ENCODE data around the gene TRAPPC12.
A peak's percentile ranks its signal among the peaks of the same experiment; 100 is the strongest.

Gene TRAPPC12

GRCh38 chr2:3404349-3404894 is 24.9 kb downstream of the TRAPPC12 start:
- H3K4me1 Mint-ChIP-seq (ENCODE audit: low read depth in 2 of 2) = peaks cover 18 to 36% of the 10 kb centered on the region in 2 donors
- peaks cover 51% of the 10 kb centered on the region for H3K36me3 Mint-ChIP-seq (ENCODE audit: insufficient read depth)
- H3K4me3 Mint-ChIP-seq = no peak overlapping the region
- peak overlapping the region; percentile 3 to 77 for H3K27ac Mint-ChIP-seq
- H3K27me3 Mint-ChIP-seq = no peaks in the 10 kb centered on the region
- no peak for ATAC-seq (replicated peaks)
- H3K9me3 Mint-ChIP-seq = no peaks in the 10 kb centered on the region
- DNase-seq = no peak

GRCh38 chr2:3405307-3405706 is 25.8 kb downstream of the TRAPPC12 start:
- H3K27me3 Mint-ChIP-seq = no peaks in the 10 kb centered on the region
- H3K27ac Mint-ChIP-seq = no peak overlapping the region
- peaks cover 18 to 40% of the 10 kb centered on the region in 2 donors for H3K4me1 Mint-ChIP-seq (ENCODE audit: low read depth in 2 of 2)
- DNase-seq (no peak), ATAC-seq (replicated peaks) (no peak)
- peaks cover 51% of the 10 kb centered on the region for H3K36me3 Mint-ChIP-seq (ENCODE audit: insufficient read depth)
- H3K9me3 Mint-ChIP-seq = no peaks in the 10 kb centered on the region
- no peak overlapping the region for H3K4me3 Mint-ChIP-seq

- Mint-ChIP-seq H3K9me3 (no peaks in the 10 kb centered on the region), H3K27ac (no peak overlapping the region), H3K27me3 (no peaks in the 10 kb centered on the region), H3K36me3 (ENCODE audit: insufficient read depth) (peaks cover 50% of the 10 kb centered on the region), H3K4me3 (no peak overlapping the region), H3K4me1 (ENCODE audit: low read depth in 2 of 2) (peaks cover 13 to 34% of the 10 kb centered on the region in 2 donors)
- ATAC-seq (replicated peaks) (no peak), DNase-seq (no peak)
Measured at GRCh38 chr2:3405876-3406275, 26.4 kb downstream of the TRAPPC12 start.

GRCh38 chr2:3406501-3406900 is 27.0 kb downstream of the TRAPPC12 start:
- ATAC-seq (replicated peaks) = no peak

GRCh38 chr2:3408781-3409180 is 29.3 kb downstream of the TRAPPC12 start:
- Mint-ChIP-seq H3K36me3 (ENCODE audit: insufficient read depth) (peaks cover 25% of the 10 kb centered on the region), H3K27me3 (no peaks in the 10 kb centered on the region), H3K27ac (no peak overlapping the region), H3K4me3 (no peak overlapping the region), H3K4me1 (ENCODE audit: low read depth in 2 of 2) (peaks cover 15 to 36% of the 10 kb centered on the region in 2 donors), H3K9me3 (no peaks in the 10 kb centered on the region)
- no peak for DNase-seq
- ATAC-seq (replicated peaks) = no peak

More at GRCh38 chr2:3406501-3406900, 27.0 kb downstream of the TRAPPC12 start:
- DNase-seq = no peak
- Mint-ChIP-seq H3K27ac (no peak overlapping the region), H3K4me1 (ENCODE audit: low read depth in 2 of 2) (peaks cover 13 to 32% of the 10 kb centered on the region in 2 donors), H3K27me3 (no peaks in the 10 kb centered on the region), H3K9me3 (no peaks in the 10 kb centered on the region), H3K36me3 (ENCODE audit: insufficient read depth) (peaks cover 45% of the 10 kb centered on the region), H3K4me3 (no peak overlapping the region)

- H3K9me3 Mint-ChIP-seq = no peaks in the 10 kb centered on the region
- no peak for ATAC-seq (replicated peaks)
- H3K4me1 Mint-ChIP-seq (ENCODE audit: low read depth in 2 of 2) = peaks cover 11 to 27% of the 10 kb centered on the region in 2 donors
- no peaks in the 10 kb centered on the region for H3K27me3 Mint-ChIP-seq
- no peak for DNase-seq
- H3K27ac Mint-ChIP-seq = no peak overlapping the region
- peaks cover 15% of the 10 kb centered on the region for H3K36me3 Mint-ChIP-seq (ENCODE audit: insufficient read depth)
- H3K4me3 Mint-ChIP-seq = no peak overlapping the region
Measured at GRCh38 chr2:3409627-3410170, 30.2 kb downstream of the TRAPPC12 start.

- Mint-ChIP-seq H3K4me1 (ENCODE audit: low read depth in 2 of 2) (peaks cover 8 to 27% of the 10 kb centered on the region in 2 donors), H3K27ac (peak overlapping the region in 1 of 2 donors; percentile 11), H3K9me3 (no peaks in the 10 kb centered on the region), H3K36me3 (ENCODE audit: insufficient read depth) (peaks cover 14% of the 10 kb centered on the region), H3K4me3 (no peak overlapping the region), H3K27me3 (no peaks in the 10 kb centered on the region)
- no peak for ATAC-seq (replicated peaks)
- no peak for DNase-seq
Measured at GRCh38 chr2:3411103-3411502, 31.6 kb downstream of the TRAPPC12 start.

GRCh38 chr2:3413697-3414096 is 34.2 kb downstream of the TRAPPC12 start:
- H3K9me3 Mint-ChIP-seq = no peaks in the 10 kb centered on the region
- peaks cover 15% of the 10 kb centered on the region for H3K36me3 Mint-ChIP-seq (ENCODE audit: insufficient read depth)
- no peak overlapping the region for H3K27ac Mint-ChIP-seq
- no peak overlapping the region for H3K4me3 Mint-ChIP-seq
- ATAC-seq (replicated peaks) (no peak), DNase-seq (no peak)
- H3K4me1 Mint-ChIP-seq (ENCODE audit: low read depth in 2 of 2) = peaks cover 12 to 25% of the 10 kb centered on the region in 2 donors
- H3K27me3 Mint-ChIP-seq = no peaks in the 10 kb centered on the region

GRCh38 chr2:3414133-3414860 is 34.8 kb downstream of the TRAPPC12 start:
- H3K4me1 Mint-ChIP-seq (ENCODE audit: low read depth in 2 of 2) = peaks cover 8 to 25% of the 10 kb centered on the region in 2 donors
- H3K27me3 Mint-ChIP-seq = no peaks in the 10 kb centered on the region

GRCh38 chr2:3418766-3419404 is 39.4 kb downstream of the TRAPPC12 start:
- no peaks in the 10 kb centered on the region for H3K9me3 Mint-ChIP-seq
- ATAC-seq (replicated peaks) = no peak
- peaks cover 22% of the 10 kb centered on the region for H3K36me3 Mint-ChIP-seq (ENCODE audit: insufficient read depth)
- H3K27ac Mint-ChIP-seq = peak overlapping the region in 1 of 2 donors; percentile 70
- no peak for DNase-seq
- peaks cover 8 to 16% of the 10 kb centered on the region in 2 donors for H3K4me1 Mint-ChIP-seq (ENCODE audit: low read depth in 2 of 2)
- H3K27me3 Mint-ChIP-seq = no peaks in the 10 kb centered on the region
- H3K4me3 Mint-ChIP-seq = no peak overlapping the region

More at GRCh38 chr2:3414133-3414860, 34.8 kb downstream of the TRAPPC12 start:
- no peak overlapping the region for H3K4me3 Mint-ChIP-seq
- H3K27ac Mint-ChIP-seq = peak overlapping the region in 1 of 2 donors; percentile 71
- no peaks in the 10 kb centered on the region for H3K9me3 Mint-ChIP-seq
- no peak for ATAC-seq (replicated peaks)
- no peak for DNase-seq
- peaks cover 9% of the 10 kb centered on the region for H3K36me3 Mint-ChIP-seq (ENCODE audit: insufficient read depth)

- H3K4me1 Mint-ChIP-seq (ENCODE audit: low read depth in 2 of 2) = peaks cover 9 to 18% of the 10 kb centered on the region in 2 donors
- H3K27me3 Mint-ChIP-seq = no peaks in the 10 kb centered on the region
- H3K4me3 Mint-ChIP-seq = no peak overlapping the region
- H3K36me3 Mint-ChIP-seq (ENCODE audit: insufficient read depth) = peaks cover 32% of the 10 kb centered on the region
- ATAC-seq (replicated peaks) = no peak
- no peak for DNase-seq
- no peaks in the 10 kb centered on the region for H3K9me3 Mint-ChIP-seq
- H3K27ac Mint-ChIP-seq = peak overlapping the region in 1 of 2 donors; percentile 54
Measured at GRCh38 chr2:3420076-3420768, 40.7 kb downstream of the TRAPPC12 start.

GRCh38 chr2:3420769-3421397 is 41.4 kb downstream of the TRAPPC12 start:
- Mint-ChIP-seq H3K27me3 (no peaks in the 10 kb centered on the region), H3K9me3 (no peaks in the 10 kb centered on the region), H3K4me1 (ENCODE audit: low read depth in 2 of 2) (peaks cover 9 to 11% of the 10 kb centered on the region in 2 donors), H3K4me3 (no peak overlapping the region), H3K27ac (no peak overlapping the region), H3K36me3 (ENCODE audit: insufficient read depth) (peaks cover 35% of the 10 kb centered on the region)
- ATAC-seq (replicated peaks) = no peak
- no peak for DNase-seq

GRCh38 chr2:3421580-3421979 is 42.1 kb downstream of the TRAPPC12 start:
- ATAC-seq (replicated peaks) = no peak
- H3K9me3 Mint-ChIP-seq = no peaks in the 10 kb centered on the region
- no peak for DNase-seq
- H3K4me1 Mint-ChIP-seq (ENCODE audit: low read depth in 2 of 2) = peaks cover 9 to 10% of the 10 kb centered on the region in 2 donors
- peaks cover 41% of the 10 kb centered on the region for H3K36me3 Mint-ChIP-seq (ENCODE audit: insufficient read depth)
- H3K4me3 Mint-ChIP-seq = no peak overlapping the region
- H3K27ac Mint-ChIP-seq = no peak overlapping the region
- no peaks in the 10 kb centered on the region for H3K27me3 Mint-ChIP-seq

Data from effector memory CD8-positive, alpha-beta T cell (primary cell).